H1 (cell line): ENCODE data around the gene BAG1. TPM values are rescaled to one million over a fixed set of nuclear protein-coding genes. Genes with fewer than 3 reads are reported as not detected.

Source experiments
- CTCF ChIA-PET: fragments of 300-600 bp; sonication (Branson Sonifier 250); formaldehyde crosslinking; loops from one replicate; lab custom pipeline; 2021; ENCODE audit not compliant: partially characterized antibody; lab: Charles Lee
- POLR2A ChIA-PET: fragments of 300-600 bp; sonication (Branson Sonifier 250); formaldehyde crosslinking; loops from one replicate; lab custom pipeline; 2021; ENCODE audit warnings: inconsistent platforms; ENCODE audit not compliant: partially characterized antibody; lab: Charles Lee
- DNase-seq, 2 experiments: peaks; one replicate each; pipeline versions ENCODE4 v3.0.0 to v3.0.0-alpha.2; 2010 to 2022; ENCODE audit warnings: low spot score in 2 of 2, low read depth in 1 of 2, mixed read lengths in 1 of 2
- FAIRE-seq: peaks from 2 replicates; lab custom pipeline; 2011; peaks lifted over from hg19 to GRCh38; lab: Jason Lieb, UNC
- H2AFZ ChIP-seq: 2 replicates; pipeline ENCODE4 v1.8.1; 2012; ENCODE audit warnings: low read length, inconsistent platforms
- H2AK5ac ChIP-seq: 2 replicates; pipeline ENCODE4 v1.6.1; 2013; ENCODE audit warnings: low read depth, low read length
- H2BK120ac ChIP-seq: replicated peaks from 2 replicates; pipeline ENCODE3; 2013; ENCODE audit warnings: low read depth, low read length, inconsistent platforms
- H2BK12ac ChIP-seq: 2 replicates; pipeline ENCODE4 v1.6.1; 2013; ENCODE audit warnings: low read depth, low read length
- H2BK15ac ChIP-seq: 2 replicates; pipeline ENCODE4 v1.6.1; 2013; ENCODE audit warnings: low read length
- H2BK20ac ChIP-seq: 2 replicates; pipeline ENCODE4 v1.6.1; 2013; ENCODE audit warnings: low read length
- H2BK5ac ChIP-seq: 2 replicates; pipeline ENCODE4 v1.6.1; 2013; ENCODE audit warnings: low read depth, low read length
- H3K14ac ChIP-seq: 2 replicates; pipeline ENCODE4 v1.6.1; 2013; ENCODE audit warnings: inconsistent platforms; ENCODE audit not compliant: insufficient read length
- H3K18ac ChIP-seq: 2 replicates; pipeline ENCODE4 v1.6.1; 2013; ENCODE audit warnings: low read length; ENCODE audit errors: extremely low read depth
- H3K23ac ChIP-seq: 2 replicates; pipeline ENCODE4 v1.6.1; 2013; ENCODE audit warnings: inconsistent platforms; ENCODE audit not compliant: insufficient read length
- H3K23me2 ChIP-seq: 2 replicates; pipeline ENCODE4 v1.6.1; 2013; ENCODE audit warnings: low read depth, low read length
- H3K27ac ChIP-seq: 2 replicates; pipeline ENCODE4 v1.6.1; 2011; ENCODE audit warnings: low read depth, low read length, inconsistent platforms
- H3K27me3 ChIP-seq, 4 experiments: replicated peaks in 1 of 4; 1 replicate in 1 of 4; 2 replicates in 3 of 4; pipeline versions ENCODE4 v1.6.1 to v1.8.1; 2011 to 2013; ENCODE audit warnings: low read length in 3 of 4, mild to moderate bottlenecking in 3 of 4, inconsistent platforms in 2 of 4, mixed read lengths in 2 of 4, moderate library complexity in 1 of 4; ENCODE audit not compliant: control insufficient read depth in 3 of 4, insufficient read depth in 3 of 4; ENCODE audit errors: extremely low read depth in 1 of 4
- H3K36me3 ChIP-seq, 4 experiments: 2 replicates each; pipeline versions ENCODE4 v1.6.1 to v1.8.1; 2011 to 2013; ENCODE audit warnings: mild to moderate bottlenecking in 4 of 4, low read length in 3 of 4, moderate library complexity in 2 of 4, control low read depth in 1 of 4, inconsistent platforms in 1 of 4; ENCODE audit not compliant: insufficient read depth in 4 of 4, control insufficient read depth in 2 of 4
- H3K4ac ChIP-seq: replicated peaks from 2 replicates; pipeline ENCODE3; 2013; ENCODE audit warnings: low read length, low read depth, mixed read lengths, inconsistent platforms; ENCODE audit not compliant: insufficient read length
- H3K4me1 ChIP-seq, 4 experiments: replicated peaks in 1 of 4; 1 replicate in 1 of 4; 2 replicates in 3 of 4; pipeline versions ENCODE4 v1.6.1 to v1.8.1; 2011 to 2013; ENCODE audit warnings: low read length in 3 of 4, inconsistent platforms in 2 of 4, mixed read lengths in 1 of 4; ENCODE audit not compliant: insufficient read depth in 4 of 4, control insufficient read depth in 3 of 4
- H3K4me2 ChIP-seq, 2 experiments: 2 replicates each; pipeline versions ENCODE4 v1.6.1 to v1.8.1; 2011 to 2013; ENCODE audit warnings: low read depth in 2 of 2, low read length in 2 of 2, control low read depth in 1 of 2, inconsistent platforms in 1 of 2, mild to moderate bottlenecking in 1 of 2; ENCODE audit not compliant: insufficient read depth in 1 of 2
- H3K4me3 ChIP-seq, 4 experiments: fragments of 200-600, 300-600 bp in 1 of 4; sonication (generic), shearing (Covaris generic), sonication (Bioruptor Twin) in 1 of 4; 2 replicates each; pipeline versions ENCODE4 v1.5.1 to v1.8.1; 2011 to 2016; ENCODE audit warnings: low read length in 4 of 4, low read depth in 3 of 4, control low read depth in 2 of 4, inconsistent platforms in 2 of 4, mild to moderate bottlenecking in 2 of 4, mixed read lengths in 1 of 4, moderate library complexity in 1 of 4; ENCODE audit not compliant: insufficient read depth in 2 of 4; ENCODE audit errors: extremely low read depth in 1 of 4
- H3K56ac ChIP-seq: replicated peaks from 2 replicates; pipeline ENCODE3; 2013; ENCODE audit warnings: low read depth, mild to moderate bottlenecking, mixed read lengths, low read length, inconsistent platforms; ENCODE audit not compliant: insufficient read length
- H3K79me1 ChIP-seq: 2 replicates; pipeline ENCODE4 v1.6.1; 2013; ENCODE audit warnings: low read depth, low read length, control low read depth
- H3K79me2 ChIP-seq, 2 experiments: 2 replicates each; pipeline versions ENCODE4 v1.6.1 to v1.8.1; 2012 to 2013; ENCODE audit warnings: low read length in 2 of 2, mild to moderate bottlenecking in 2 of 2, inconsistent platforms in 1 of 2; ENCODE audit not compliant: insufficient read depth in 2 of 2, control insufficient read depth in 1 of 2
- H3K9ac ChIP-seq, 4 experiments: replicated peaks in 1 of 4; 1 replicate in 1 of 4; 2 replicates in 3 of 4; pipeline versions ENCODE4 v1.6.1 to v1.8.1; 2011 to 2013; ENCODE audit warnings: low read depth in 3 of 4, low read length in 3 of 4, control low read depth in 2 of 4, mild to moderate bottlenecking in 2 of 4, moderate library complexity in 2 of 4, inconsistent platforms in 1 of 4; ENCODE audit errors: extremely low read depth in 1 of 4
- H3K9me3 ChIP-seq, 2 experiments: 2 replicates each; pipeline versions ENCODE4 v1.6.1 to v1.8.1; 2012 to 2013; ENCODE audit warnings: mild to moderate bottlenecking in 2 of 2, moderate library complexity in 2 of 2, control low read depth in 1 of 2, inconsistent platforms in 1 of 2, low read depth in 1 of 2, low read length in 1 of 2, mixed read lengths in 1 of 2; ENCODE audit not compliant: insufficient read depth in 2 of 2
- H4K20me1 ChIP-seq, 2 experiments: replicated peaks in 1 of 2; 2 replicates each; pipeline versions ENCODE3 to v1.8.1; 2011 to 2013; ENCODE audit warnings: inconsistent platforms in 2 of 2, low read length in 2 of 2, mild to moderate bottlenecking in 1 of 2; ENCODE audit not compliant: insufficient read depth in 2 of 2, control insufficient read depth in 1 of 2
- H4K5ac ChIP-seq: 2 replicates; pipeline ENCODE4 v1.6.1; 2013; ENCODE audit warnings: low read length, low read depth, mixed read lengths, inconsistent platforms; ENCODE audit not compliant: insufficient read length
- H4K8ac ChIP-seq: 2 replicates; pipeline ENCODE4 v1.8.0; 2013; ENCODE audit warnings: mild to moderate bottlenecking, moderate library complexity, low read length, inconsistent platforms; ENCODE audit not compliant: insufficient read depth; ENCODE audit errors: extremely low read depth
- H4K91ac ChIP-seq: replicated peaks from 2 replicates; pipeline ENCODE3; 2013; ENCODE audit warnings: low read length, mixed read lengths, inconsistent platforms; ENCODE audit not compliant: insufficient read length
- BRCA1 ChIP-seq: IDR thresholded peaks from 2 replicates; pipeline ENCODE4 v1.6.1; 2012; ENCODE audit warnings: low read depth, low read length, improper control_type of control experiment
- CEBPB ChIP-seq: IDR thresholded peaks from 2 replicates; pipeline ENCODE4 v1.6.1; 2012; ENCODE audit warnings: low read depth, low read length
- CHD2 ChIP-seq: IDR thresholded peaks from 2 replicates; pipeline ENCODE4 v1.6.1; 2012; ENCODE audit warnings: low read length, improper control_type of control experiment
- EZH2 ChIP-seq: fragments of 200-600 bp; sonication (generic); IDR thresholded peaks from 2 replicates; pipeline ENCODE4 v1.7.1; 2012; ENCODE audit warnings: low read depth, mild to moderate bottlenecking, moderate library complexity, low read length, inconsistent platforms; ENCODE audit not compliant: severe bottlenecking
- GTF2F1 ChIP-seq: IDR thresholded peaks from 2 replicates; pipeline ENCODE4 v1.6.1; 2012; ENCODE audit warnings: low read depth, low read length, improper control_type of control experiment, borderline replicate concordance
- HDAC2 ChIP-seq, 2 experiments: fragments of 300-600 bp in 1 of 2; sonication (generic) in 1 of 2; IDR thresholded peaks; 2 replicates each; pipeline ENCODE4 v1.6.1; 2011 to 2012; ENCODE audit warnings: low read depth in 2 of 2, low read length in 2 of 2, mild to moderate bottlenecking in 2 of 2, moderate library complexity in 2 of 2, borderline replicate concordance in 1 of 2, inconsistent platforms in 1 of 2
- JUND ChIP-seq: IDR thresholded peaks from 2 replicates; pipeline ENCODE4 v1.6.1; 2011; ENCODE audit warnings: mild to moderate bottlenecking, improper control_type of control experiment, low read length
- KDM1A ChIP-seq: fragments of 200-600, 300-600 bp; sonication (generic); IDR thresholded peaks from 2 replicates; pipeline ENCODE4 v1.7.1; 2016; ENCODE audit warnings: mild to moderate bottlenecking, low read length, borderline replicate concordance
- MAFK ChIP-seq: IDR thresholded peaks from 2 replicates; pipeline ENCODE4 v1.6.1; 2012; ENCODE audit warnings: low read depth, mild to moderate bottlenecking, improper control_type of control experiment, low read length
- POLR2A ChIP-seq, 2 experiments: IDR thresholded peaks; 1 replicate in 1 of 2; 2 replicates in 1 of 2; pipeline ENCODE4 v1.6.1; 2011; ENCODE audit warnings: low read depth in 2 of 2, low read length in 2 of 2, mild to moderate bottlenecking in 2 of 2; ENCODE audit errors: control extremely low read depth in 1 of 2
- RAD21 ChIP-seq, 2 experiments: IDR thresholded peaks in 1 of 2; conservative IDR thresholded peaks in 1 of 2; 2 replicates each; pipeline ENCODE4 v1.6.1; 2011; ENCODE audit warnings: low read depth in 2 of 2, low read length in 2 of 2, improper control_type of control experiment in 1 of 2, inconsistent platforms in 1 of 2, mild to moderate bottlenecking in 1 of 2, moderate library complexity in 1 of 2
- RFX5 ChIP-seq: IDR thresholded peaks from 2 replicates; pipeline ENCODE4 v1.6.1; 2011; ENCODE audit warnings: low read depth, low read length, improper control_type of control experiment, borderline replicate concordance
- SAP30 ChIP-seq: fragments of 300-600 bp; sonication (generic); IDR thresholded peaks from 2 replicates; pipeline ENCODE4 v1.7.1; 2012; ENCODE audit warnings: low read length, moderate library complexity, mild to moderate bottlenecking, inconsistent platforms; ENCODE audit not compliant: insufficient read depth, insufficient replicate concordance
- SP1 ChIP-seq: IDR thresholded peaks from 2 replicates; pipeline ENCODE4 v1.6.1; 2011; ENCODE audit warnings: low read depth, low read length
- WGBS, 2 experiments: shearing (Covaris generic) in 1 of 2; methylation state at CpG; one replicate each; pipeline versions ENCODE4 v1.1.6 to v1.1.7; 2013 to 2015; ENCODE audit warnings: low lambda C conversion rate in 2 of 2, mixed read lengths in 2 of 2, inconsistent platforms in 1 of 2, low coverage in 1 of 2, missing lambda C conversion rate in 1 of 2; ENCODE audit not compliant: insufficient replicate concordance in 2 of 2, insufficient coverage in 1 of 2, insufficient read length in 1 of 2; ENCODE audit errors: extremely low coverage in 1 of 2, missing lambda C conversion rate in 1 of 2; 5-methylcytosine and 5-hydroxymethylcytosine counted together
- polyA plus RNA-seq, 7 experiments: library from polyadenylated mRNA; depleted of rRNA in 3 of 7; stranded (reverse) in 5 of 7; unstranded in 2 of 7; fragments of >200 nt in 5 of 7; fragments of 200-250 nt in 2 of 7; gene quantifications; 1 replicate in 5 of 7; 2 replicates in 1 of 7; 4 replicates in 1 of 7; pipeline versions ENCODE4 v1.2.1 to v1.2.3, GENCODE V29; 2011 to 2013; ENCODE audit warnings: missing spikeins in 2 of 7, mixed read lengths in 2 of 7
- total RNA-seq: library from RNA; stranded (reverse); fragmentation: NEBNext Ultra II Directional; extraction: Animal tissue kit (Norgen Biotek cat#: 25700); gene quantifications from 2 replicates; pipeline ENCODE4 v1.2.1, GENCODE V29; 2021

Gene BAG1
- total and polyA plus RNA-seq, 2 of the 8 experiments (the other 6 are each of a cell fraction or from before 2014, with no cell fraction given): 14.7 to 59.8 TPM

DNA sequence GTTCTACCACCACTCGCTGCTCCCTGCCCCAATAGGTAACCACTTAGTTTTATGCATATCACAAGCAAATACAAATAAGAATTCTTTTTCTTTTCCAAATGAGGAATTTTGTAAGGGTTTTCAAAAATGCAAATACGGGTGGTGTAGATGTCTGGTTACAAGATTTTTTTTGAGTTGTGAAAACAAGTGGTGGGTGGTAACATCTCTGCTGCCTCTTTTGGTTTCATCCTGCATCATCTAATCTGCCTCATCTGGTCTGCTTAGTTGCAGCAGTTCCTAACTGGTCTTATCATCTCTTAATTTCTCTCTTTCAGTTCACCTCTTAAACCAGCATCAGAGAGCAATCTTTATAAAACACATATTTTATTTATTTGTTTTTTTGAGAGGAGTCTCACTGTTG, 31.1 kb upstream of the BAG1 start:
- H2BK5ac ChIP-seq: no peak overlapping the region
- no peak overlapping the region for H3K14ac ChIP-seq
- no peak overlapping the region for H3K18ac ChIP-seq
- H4K5ac ChIP-seq: no peak overlapping the region
- peaks cover 0 to 53% of the 10 kb centered on the region in 2 experiments; a peak in 3 of 4 replicates for H3K79me2 ChIP-seq
- no peak overlapping the region for H3K4me3 ChIP-seq
- no peak overlapping the region for H3K23ac ChIP-seq
- H2BK15ac ChIP-seq: no peak overlapping the region
- CTCF ChIA-PET: no interaction called here
- H3K9ac ChIP-seq: no peak overlapping the region
- no peaks in the 10 kb centered on the region; a peak in 1 of 7 replicates for H3K4me1 ChIP-seq
- POLR2A ChIA-PET: interaction anchor here (1.8 kb wide), 1 partner anchor 8 kb away, joined by 5 read pairs; no protein-coding TSS in a partner anchor
- H3K4me2 ChIP-seq: no peak overlapping the region
- WGBS, 2 experiments: 94% methylated on average over 2 of the region's 2 CpGs; no CpG with 5 or more reads in 1 of the 2 experiments
- FAIRE-seq (no peak), DNase-seq (no peak)
- H3K27ac ChIP-seq: no peak overlapping the region
- H2BK120ac ChIP-seq: no peak overlapping the region
- H4K20me1 ChIP-seq: no peaks in the 10 kb centered on the region
- no peak overlapping the region for H2AK5ac ChIP-seq
- no peak overlapping the region for H2BK12ac ChIP-seq
- no peaks in the 10 kb centered on the region for H3K9me3 ChIP-seq
- H4K8ac ChIP-seq: no peak overlapping the region
- H3K4ac ChIP-seq: no peak overlapping the region
- peaks cover 3% of the 10 kb centered on the region for H3K79me1 ChIP-seq
- H2BK20ac ChIP-seq: no peak overlapping the region
- H3K36me3 ChIP-seq: peaks cover 2 to 56% (median 37%) of the 10 kb centered on the region in 4 experiments; a peak in 6 of 8 replicates
- H2AFZ ChIP-seq: no peak overlapping the region
- H3K56ac ChIP-seq: no peak overlapping the region
- H4K91ac ChIP-seq: no peak overlapping the region
- no peaks in the 10 kb centered on the region; the same call in 1 of the 2 replicates for H3K23me2 ChIP-seq
- no peaks in the 10 kb centered on the region for H3K27me3 ChIP-seq
- TF ChIP-seq SAP30 (no peak), SP1 (no peak), RAD21 (IDR thresholded peaks at IDR 0.05 in 1 of 2, conservative IDR thresholded peaks at IDR 0.05 in 1 of 2; ENCODE audit: low read depth in 2 of 2, low read length in 2 of 2) (no peak), JUND (no peak), MAFK (no peak), CEBPB (no peak), BRCA1 (no peak), CHD2 (no peak), EZH2 (no peak), KDM1A (no peak), POLR2A (IDR thresholded peaks at IDR 0.05; ENCODE audit: control extremely low read depth in 1 of 2, low read depth in 2 of 2, low read length in 2 of 2) (no peak), HDAC2 (IDR thresholded peaks at IDR 0.05; ENCODE audit: borderline replicate concordance in 1 of 2, low read depth in 2 of 2, low read length in 2 of 2) (no peak), RFX5 (no peak), GTF2F1 (no peak)
